ENCODE results near the gene RRP15. TPM values are rescaled to one million over a fixed set of nuclear protein-coding genes. Genes with fewer than 3 reads are reported as not detected.

RRP15 gene
- total RNA-seq, 1 experiment from 2014 or later: 36.0 TPM

DNA sequence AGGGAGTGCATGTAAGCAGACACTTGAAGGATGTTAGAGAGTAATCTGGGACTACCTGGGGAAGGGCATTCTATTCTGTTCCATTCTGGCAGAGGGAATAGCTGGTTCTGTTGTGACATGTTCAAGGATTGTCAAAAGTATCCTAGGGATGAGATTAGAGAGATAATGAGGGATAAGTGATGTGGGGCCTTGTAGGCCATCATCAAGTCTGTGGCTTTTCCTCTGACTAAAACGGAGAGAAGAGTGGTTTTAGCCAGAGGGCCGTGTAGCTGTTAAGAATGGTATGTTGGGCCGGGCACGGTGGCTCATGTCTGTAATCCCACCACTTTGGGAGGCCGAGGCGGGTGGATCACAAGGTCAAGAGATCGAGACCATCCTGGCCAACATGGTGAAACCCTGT, 83.6 kb downstream of the RRP15 start:
- Mint-ChIP-seq H3K4me3 (no peak overlapping the region), H3K9me3 (no peaks in the 10 kb centered on the region), H3K4me1 (peaks cover 19% of the 10 kb centered on the region), H3K27me3 (ENCODE audit: low read depth) (no peaks in the 10 kb centered on the region), H3K36me3 (no peaks in the 10 kb centered on the region), H3K27ac (no peak overlapping the region; the same call in 1 of the 2 replicates)
- ATAC-seq: no peak
- ChIA-PET POLR2A (interaction anchor here (0.7 kb wide), 1 partner anchor 979 kb away, joined by 15 read pairs; no protein-coding TSS in a partner anchor), CTCF (no interaction called here)
- TF ChIP-seq NFE2L1 (CRISPR knock-in tag; IDR thresholded peaks at IDR 0.05) (no peak), ZBTB21 (CRISPR knock-in tag; IDR thresholded peaks at IDR 0.05; ENCODE audit: borderline replicate concordance) (no peak)
- DNase-seq (ENCODE audit: low spot score): no peak

DNA sequence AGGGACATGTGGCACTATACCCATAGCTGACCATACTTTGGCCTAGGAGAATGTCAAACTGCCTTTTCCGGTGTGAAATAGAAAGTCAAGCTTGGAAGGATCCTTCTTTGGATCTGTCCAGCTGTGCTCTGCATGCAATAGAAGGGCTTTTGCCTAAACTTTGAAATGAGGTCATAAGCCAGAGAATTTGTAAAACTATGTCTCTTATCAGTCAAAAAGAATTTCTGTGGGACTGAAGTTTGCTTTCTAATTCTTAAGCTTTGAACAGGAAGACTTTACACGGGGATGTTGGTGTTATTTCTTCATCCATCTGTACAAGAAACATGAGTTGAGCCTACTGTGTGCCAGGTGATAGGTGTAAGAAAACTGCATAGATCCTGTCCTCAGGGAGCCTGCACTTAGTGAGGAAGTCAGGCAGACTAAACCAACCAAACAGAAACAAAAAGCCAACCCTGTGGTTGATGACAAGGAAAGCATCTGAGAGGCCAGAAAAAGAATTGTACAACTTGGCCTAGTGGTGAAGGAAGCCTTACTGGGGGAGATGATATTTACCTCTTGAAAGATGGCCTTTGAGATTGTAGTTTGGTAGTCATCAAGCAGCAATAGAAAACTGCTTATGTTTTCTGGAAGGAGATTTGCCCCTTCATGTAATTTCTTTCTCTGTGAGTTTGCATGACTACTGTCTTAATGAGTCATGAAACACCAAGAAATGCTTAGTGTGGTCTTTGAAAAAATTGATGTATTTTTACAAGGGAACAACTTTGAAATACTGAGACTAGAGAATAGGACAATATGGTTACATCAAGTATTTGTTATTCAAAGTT, 84.8 kb downstream of the RRP15 start:
- TF ChIP-seq, protein P1, sequence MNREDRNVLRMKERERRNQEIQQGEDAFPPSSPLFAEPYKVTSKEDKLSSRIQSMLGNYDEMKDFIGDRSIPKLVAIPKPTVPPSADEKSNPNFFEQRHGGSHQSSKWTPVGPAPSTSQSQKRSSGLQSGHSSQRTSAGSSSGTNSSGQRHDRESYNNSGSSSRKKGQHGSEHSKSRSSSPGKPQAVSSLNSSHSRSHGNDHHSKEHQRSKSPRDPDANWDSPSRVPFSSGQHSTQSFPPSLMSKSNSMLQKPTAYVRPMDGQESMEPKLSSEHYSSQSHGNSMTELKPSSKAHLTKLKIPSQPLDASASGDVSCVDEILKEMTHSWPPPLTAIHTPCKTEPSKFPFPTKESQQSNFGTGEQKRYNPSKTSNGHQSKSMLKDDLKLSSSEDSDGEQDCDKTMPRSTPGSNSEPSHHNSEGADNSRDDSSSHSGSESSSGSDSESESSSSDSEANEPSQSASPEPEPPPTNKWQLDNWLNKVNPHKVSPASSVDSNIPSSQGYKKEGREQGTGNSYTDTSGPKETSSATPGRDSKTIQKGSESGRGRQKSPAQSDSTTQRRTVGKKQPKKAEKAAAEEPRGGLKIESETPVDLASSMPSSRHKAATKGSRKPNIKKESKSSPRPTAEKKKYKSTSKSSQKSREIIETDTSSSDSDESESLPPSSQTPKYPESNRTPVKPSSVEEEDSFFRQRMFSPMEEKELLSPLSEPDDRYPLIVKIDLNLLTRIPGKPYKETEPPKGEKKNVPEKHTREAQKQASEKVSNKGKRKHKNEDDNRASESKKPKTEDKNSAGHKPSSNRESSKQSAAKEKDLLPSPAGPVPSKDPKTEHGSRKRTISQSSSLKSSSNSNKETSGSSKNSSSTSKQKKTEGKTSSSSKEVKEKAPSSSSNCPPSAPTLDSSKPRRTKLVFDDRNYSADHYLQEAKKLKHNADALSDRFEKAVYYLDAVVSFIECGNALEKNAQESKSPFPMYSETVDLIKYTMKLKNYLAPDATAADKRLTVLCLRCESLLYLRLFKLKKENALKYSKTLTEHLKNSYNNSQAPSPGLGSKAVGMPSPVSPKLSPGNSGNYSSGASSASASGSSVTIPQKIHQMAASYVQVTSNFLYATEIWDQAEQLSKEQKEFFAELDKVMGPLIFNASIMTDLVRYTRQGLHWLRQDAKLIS (CRISPR knock-in tag; IDR thresholded peaks at IDR 0.05; ENCODE audit: borderline replicate concordance): no peak
- no peak for TF ChIP-seq TEAD1 (CRISPR knock-in tag; IDR thresholded peaks at IDR 0.05)
- no peak for TF ChIP-seq RORB (CRISPR knock-in tag; IDR thresholded peaks at IDR 0.05)
- TF ChIP-seq, protein P2, sequence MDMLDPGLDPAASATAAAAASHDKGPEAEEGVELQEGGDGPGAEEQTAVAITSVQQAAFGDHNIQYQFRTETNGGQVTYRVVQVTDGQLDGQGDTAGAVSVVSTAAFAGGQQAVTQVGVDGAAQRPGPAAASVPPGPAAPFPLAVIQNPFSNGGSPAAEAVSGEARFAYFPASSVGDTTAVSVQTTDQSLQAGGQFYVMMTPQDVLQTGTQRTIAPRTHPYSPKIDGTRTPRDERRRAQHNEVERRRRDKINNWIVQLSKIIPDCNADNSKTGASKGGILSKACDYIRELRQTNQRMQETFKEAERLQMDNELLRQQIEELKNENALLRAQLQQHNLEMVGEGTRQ (CRISPR knock-in tag; IDR thresholded peaks at IDR 0.05): no peak
- TF ChIP-seq SP1 (CRISPR knock-in tag; conservative IDR thresholded peaks at IDR 0.05): no peak
- TF ChIP-seq SOX15 (CRISPR knock-in tag; IDR thresholded peaks at IDR 0.05): no peak
- no peak for TF ChIP-seq IRF2 (CRISPR knock-in tag; IDR thresholded peaks at IDR 0.05; ENCODE audit: borderline replicate concordance, low read depth)
- no peak for TF ChIP-seq HMGA2 (CRISPR knock-in tag; IDR thresholded peaks at IDR 0.05)
- H3K9me3 Mint-ChIP-seq: no peaks in the 10 kb centered on the region
- H3K4me3 Mint-ChIP-seq: no peak overlapping the region
- POLR2A ChIA-PET: no interaction called here
- ATAC-seq (no peak), DNase-seq (ENCODE audit: low spot score) (no peak)
- H3K27ac Mint-ChIP-seq: no peak overlapping the region
- peaks cover 11% of the 10 kb centered on the region for H3K4me1 Mint-ChIP-seq
- CTCF ChIA-PET: no interaction called here
- H3K36me3 Mint-ChIP-seq: no peaks in the 10 kb centered on the region
- H3K27me3 Mint-ChIP-seq (ENCODE audit: low read depth): no peaks in the 10 kb centered on the region

DNA sequence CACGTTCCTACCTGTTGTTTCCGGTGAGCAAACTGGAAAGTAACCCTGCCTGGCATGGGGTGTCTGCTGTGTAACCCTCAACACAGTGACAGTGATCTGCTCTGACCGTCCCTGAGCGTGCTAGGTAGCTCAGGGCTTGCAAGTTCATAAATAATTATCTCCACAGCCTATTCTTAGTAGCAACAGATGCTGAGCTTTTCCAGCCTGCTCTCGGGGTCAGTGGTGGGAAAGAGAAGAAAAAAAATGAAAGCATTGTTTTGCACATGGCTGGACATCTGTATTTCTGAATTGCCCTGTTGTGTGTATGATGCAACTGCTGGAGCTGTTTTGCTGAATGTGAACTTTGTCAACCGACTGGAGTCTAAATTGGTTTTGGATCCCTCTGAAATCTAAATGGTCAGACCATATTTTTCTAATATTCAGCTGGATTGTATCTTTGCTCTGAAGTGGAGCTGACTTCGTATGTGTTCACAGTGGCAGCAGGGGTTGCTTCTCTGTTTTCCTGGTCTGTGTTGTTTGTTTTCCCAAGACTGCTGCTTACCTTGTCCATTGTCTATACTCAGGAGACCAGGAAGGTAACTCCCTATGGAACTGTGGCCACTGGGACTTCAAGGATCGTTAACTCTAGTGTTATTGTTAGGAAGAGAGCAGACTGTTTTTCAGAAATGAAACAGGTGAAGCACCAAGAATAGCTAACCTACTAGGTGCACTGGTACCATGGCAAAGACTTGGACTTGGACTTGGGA, 87.0 kb downstream of the RRP15 start:
- Mint-ChIP-seq H3K36me3 (no peaks in the 10 kb centered on the region), H3K27me3 (ENCODE audit: low read depth) (no peaks in the 10 kb centered on the region), H3K4me3 (no peak overlapping the region), H3K9me3 (no peaks in the 10 kb centered on the region), H3K4me1 (peaks cover 3% of the 10 kb centered on the region; the same call in 1 of the 2 replicates), H3K27ac (peak overlapping the region; percentile 16; the same call in 1 of the 2 replicates)
- ATAC-seq (no peak), DNase-seq (ENCODE audit: low spot score) (no peak)
- TF ChIP-seq ZNF416 (CRISPR knock-in tag; IDR thresholded peaks at IDR 0.05) (no peak), GABPB1 (CRISPR knock-in tag; IDR thresholded peaks at IDR 0.05) (peak; percentile 92)
- POLR2A ChIA-PET: no interaction called here
- CTCF ChIA-PET: no interaction called here

Data from WTC11 (cell line).